Stimulated activated CD4-positive, alpha-beta T cell treated with anti-CD3 and anti-CD28 coated beads, Interleukin-1b, Interleukin-23, amount 100 ng/mL, for 48 hours (primary cell): ENCODE measurements around the gene GJD4.

ENCODE experiments used
- DNase-seq: peaks from one replicate; pipeline ENCODE4 v3.0.0-alpha.2; 2020

GJD4 gene

DNA sequence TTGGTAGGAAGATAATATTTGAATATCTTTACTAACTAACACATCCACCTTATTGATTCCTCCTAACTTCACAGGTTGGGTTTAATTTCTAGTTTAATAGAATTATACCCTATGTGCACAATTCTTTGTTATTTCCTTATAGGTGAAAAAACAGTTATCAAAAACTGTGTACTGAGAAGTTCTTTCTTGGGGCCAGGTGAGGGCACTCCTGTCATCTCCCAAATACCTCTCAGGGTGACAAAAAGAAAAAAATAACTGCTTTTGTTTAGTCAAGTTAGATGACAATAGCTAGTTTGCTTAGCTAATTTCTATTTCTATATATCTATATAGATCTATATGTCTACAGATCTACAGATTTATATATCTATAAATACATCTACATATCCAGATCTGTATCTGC is 26.9 kb downstream of the GJD4 start:
- DNase-seq = no peak

- DNase-seq = no peak
Observed at GRCh38 chr10:35633006-35633980, 28.2 kb downstream of the GJD4 start.

DNA sequence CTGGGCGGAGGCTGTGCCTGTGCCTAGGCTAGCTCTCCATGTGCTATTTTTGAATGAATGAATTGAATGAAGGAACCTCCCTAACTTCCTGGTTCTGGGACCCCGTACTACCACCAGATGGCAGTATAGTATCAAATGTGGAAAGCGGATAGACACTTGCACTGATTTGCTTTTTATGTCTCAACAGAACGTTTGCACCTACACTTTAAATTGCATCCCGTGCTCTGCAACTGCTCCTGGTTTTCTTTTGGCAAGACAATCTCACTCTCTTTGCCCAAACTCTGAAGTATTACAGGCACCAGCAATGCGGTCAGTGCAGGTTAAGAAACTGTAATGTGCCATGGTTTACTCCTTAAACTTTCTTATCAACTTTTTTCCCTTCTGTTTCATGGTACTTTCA is 30.4 kb downstream of the GJD4 start:
- DNase-seq = peak; percentile 25

- no peak for DNase-seq
Observed at GRCh38 chr10:35636956-35637355, 31.8 kb downstream of the GJD4 start.

GRCh38 chr10:35637462-35637861 is 32.3 kb downstream of the GJD4 start:
- DNase-seq = no peak

DNA sequence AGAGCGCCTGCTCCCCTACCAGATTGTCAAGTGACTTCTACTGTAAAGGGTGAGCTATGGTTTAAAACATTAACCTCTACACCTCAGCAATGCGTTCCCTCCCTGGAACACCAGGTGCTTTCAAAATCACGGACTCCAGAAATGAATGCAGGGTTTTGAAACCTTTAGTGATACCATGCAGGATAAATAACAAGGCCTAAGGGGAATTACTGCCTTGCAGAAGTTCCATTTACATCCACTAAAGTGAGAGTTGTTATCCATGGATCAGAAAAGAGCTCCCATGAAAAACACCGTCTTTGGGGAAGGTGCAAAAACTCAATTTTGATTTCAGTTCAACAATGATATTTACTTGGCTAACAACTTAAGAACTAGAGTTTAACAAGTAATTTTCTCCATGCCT is 33.0 kb downstream of the GJD4 start:
- DNase-seq = no peak

GRCh38 chr10:35639021-35639727 is 34.0 kb downstream of the GJD4 start:
- no peak for DNase-seq

GRCh38 chr10:35639728-35640401 is 34.7 kb downstream of the GJD4 start:
- no peak for DNase-seq

- DNase-seq = peak; percentile 27
Observed at GRCh38 chr10:35640474-35640873, 35.3 kb downstream of the GJD4 start.

GRCh38 chr10:35640951-35641675 is 36.0 kb downstream of the GJD4 start:
- peak; percentile 59 for DNase-seq

DNA sequence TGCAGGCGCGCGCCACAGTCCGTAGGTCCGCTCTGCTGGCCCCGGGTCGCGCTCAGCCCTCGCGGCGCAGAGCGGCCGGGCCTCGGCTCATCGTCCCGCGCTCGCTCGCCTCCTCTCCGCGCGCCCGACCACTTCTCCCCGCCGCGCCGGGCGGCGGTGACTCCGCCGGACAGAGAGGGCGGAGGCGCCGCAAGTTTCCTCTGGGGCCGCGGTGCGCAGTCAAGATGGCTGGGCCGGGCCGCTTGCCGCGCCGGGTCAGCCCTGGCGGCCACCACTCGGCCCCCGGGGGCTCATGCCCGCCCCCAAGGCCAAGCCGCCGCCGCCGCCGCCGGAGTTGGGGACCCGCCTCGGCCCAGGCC is 36.5 kb downstream of the GJD4 start:
- DNase-seq = no peak

- DNase-seq = peak; percentile 66
Observed at GRCh38 chr10:35642035-35642792, 37.1 kb downstream of the GJD4 start, which contains the start of gene FZD8. Gene FZD8 (minus strand): TSS chr10:35642296. CDS start chr10:35641429, 867 bp downstream.

GRCh38 chr10:35642793-35643114 is 37.6 kb downstream of the GJD4 start:
- DNase-seq = no peak

GRCh38 chr10:35643151-35644049 is 38.3 kb downstream of the GJD4 start:
- no peak for DNase-seq

- DNase-seq = no peak
Observed at GRCh38 chr10:35644050-35644950, 39.2 kb downstream of the GJD4 start.

GRCh38 chr10:35650894-35651293 is 45.8 kb downstream of the GJD4 start:
- no peak for DNase-seq

DNA sequence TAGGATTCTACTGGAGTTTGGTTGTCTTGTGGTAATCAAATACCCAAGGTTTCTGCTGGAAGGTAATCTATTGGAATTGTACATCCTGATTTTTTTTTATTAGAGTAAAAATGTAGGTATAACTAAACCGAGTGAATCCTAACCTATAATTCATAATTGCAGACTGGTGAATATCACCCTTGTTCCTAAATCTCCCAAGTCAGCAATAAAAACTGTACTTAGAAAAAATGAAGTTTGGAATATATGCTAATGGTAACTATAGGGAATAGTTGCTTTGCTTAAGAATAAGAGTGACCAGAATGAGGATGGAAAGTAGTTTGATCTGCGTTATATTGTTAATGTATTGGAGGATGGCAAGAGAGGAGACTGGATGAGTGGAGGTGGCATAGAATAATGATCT is 47.7 kb downstream of the GJD4 start:
- DNase-seq = no peak

- DNase-seq = no peak
Observed at GRCh38 chr10:35657621-35658020, 52.5 kb downstream of the GJD4 start.
